Left colon (tissue), 2 donors: ENCODE measurements around the gene SETDB2. TPM values are rescaled to one million over a fixed set of nuclear protein-coding genes. Genes with fewer than 3 reads are reported as not detected.

ENCODE experiments used
- ATAC-seq: fragments of 200-7000 bp; cut with Tn5 transposase; one replicate; pipeline ENCODE4 v1.9.1; 2020; ENCODE audit warnings: mild to moderate bottlenecking, moderate library complexity
- DNase-seq, 2 donors: peaks; one replicate each; pipeline ENCODE4 v3.0.0-alpha.2; 2020
- intact Hi-C, 2 donors: fragments of 100-400 bp; cut with DNase I in 1 of 2; cut with micrococcal nuclease in 1 of 2; formaldehyde crosslinking; loops; one replicate each; pipeline versions ENCODE4 v1.11.2 to v1.14.0; 2022; cut with DNase I, micrococcal nuclease
- total RNA-seq, 2 donors: library from RNA; stranded (reverse); fragmentation: NEBNext Ultra II Directional; extraction: Animal tissue kit (Norgen Biotek cat#: 25700); gene quantifications; one replicate each; pipeline ENCODE4 v1.2.1, GENCODE V29; 2021
- donor health status: DM: no; HTN: no; CAD: no.
- donor health status: DM: yes; HTN: yes; CAD: no.

The SETDB2 gene
- total RNA-seq, 2 donors from 2014 or later = 9.3 to 10.6 TPM

DNA sequence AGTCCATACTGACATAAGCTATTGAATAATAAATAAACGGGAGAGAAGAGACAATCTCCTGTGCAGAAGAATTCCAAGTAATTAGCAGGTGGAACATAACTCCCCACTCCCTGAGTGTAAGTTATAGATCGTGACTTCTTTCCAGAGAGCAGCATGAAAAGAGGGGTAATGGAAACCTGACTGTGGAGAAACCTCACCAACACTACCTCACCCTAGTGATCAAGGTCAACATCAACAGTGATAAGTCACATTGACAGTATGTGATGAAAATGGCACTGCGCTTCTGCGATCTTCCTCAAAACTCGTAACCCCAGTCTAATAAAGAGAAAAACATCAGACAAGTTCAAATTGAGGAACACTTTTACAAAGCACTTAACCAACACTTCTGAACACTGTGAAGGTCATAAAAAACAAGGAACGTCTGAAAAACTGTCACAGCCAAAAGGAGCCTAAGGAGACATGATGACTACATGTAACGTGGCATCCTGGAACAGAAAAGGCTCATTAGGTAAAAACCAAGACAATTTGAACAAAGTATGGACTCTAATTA is 20.0 kb upstream of the SETDB2 start:
- intact Hi-C loops = no loop called here
- no peak for DNase-seq
- ATAC-seq = no peak

DNA sequence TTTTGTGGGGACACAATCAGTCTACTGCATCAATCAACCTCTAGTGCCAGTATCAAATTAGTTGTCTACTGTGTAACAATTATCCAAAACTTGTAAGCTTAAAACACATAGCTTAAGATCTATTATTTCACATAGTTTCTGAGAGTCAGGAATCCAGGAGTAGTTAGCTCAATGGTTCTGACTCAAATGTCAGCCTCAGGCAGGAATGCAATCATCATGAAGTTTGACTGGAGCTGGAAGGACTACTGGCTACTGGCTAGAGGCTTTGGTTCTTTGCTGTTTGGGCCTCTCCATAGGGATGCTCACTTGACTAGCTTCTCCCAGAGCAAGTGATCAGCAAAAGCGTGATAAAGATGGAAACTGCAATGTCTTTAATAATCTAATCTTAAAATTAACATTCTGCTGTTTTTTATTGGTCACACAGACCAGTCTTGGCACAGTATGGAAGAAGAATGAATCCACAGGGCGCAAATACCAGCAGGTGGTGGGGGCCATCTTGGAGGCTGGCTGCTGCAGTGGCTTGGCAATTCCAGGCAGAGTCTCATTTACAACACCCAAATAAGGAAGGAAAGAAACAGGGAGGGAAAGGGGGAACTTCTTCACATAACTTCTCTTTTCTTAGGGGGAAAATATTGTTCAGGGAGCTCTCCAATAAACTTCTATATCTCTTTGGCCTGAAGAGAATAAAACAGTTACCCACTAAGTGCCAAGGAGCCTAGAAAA is 15.9 kb upstream of the SETDB2 start:
- intact Hi-C loops = no loop called here
- ATAC-seq (no peak), DNase-seq (no peak)

DNA sequence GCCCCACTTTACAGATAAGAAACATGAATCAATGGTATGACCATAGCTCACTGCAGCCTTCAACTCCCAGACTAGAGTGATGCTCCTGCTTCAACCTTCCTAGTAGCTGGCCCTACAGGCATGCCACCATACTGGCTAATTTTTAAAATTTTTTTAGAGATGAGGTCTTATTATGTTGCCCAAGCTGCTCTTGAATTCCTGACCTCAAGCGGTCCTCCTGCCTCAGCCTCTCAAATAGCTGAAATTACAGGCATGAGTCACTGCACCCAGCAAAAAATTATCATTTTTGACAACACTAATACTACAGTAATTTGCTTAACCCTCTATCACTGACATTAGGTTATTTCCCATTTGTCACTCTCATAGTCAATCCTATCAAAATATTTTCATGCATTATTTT is 15.0 kb upstream of the SETDB2 start:
- intact Hi-C loops = no loop called here
- ATAC-seq (no peak), DNase-seq (no peak)

DNA sequence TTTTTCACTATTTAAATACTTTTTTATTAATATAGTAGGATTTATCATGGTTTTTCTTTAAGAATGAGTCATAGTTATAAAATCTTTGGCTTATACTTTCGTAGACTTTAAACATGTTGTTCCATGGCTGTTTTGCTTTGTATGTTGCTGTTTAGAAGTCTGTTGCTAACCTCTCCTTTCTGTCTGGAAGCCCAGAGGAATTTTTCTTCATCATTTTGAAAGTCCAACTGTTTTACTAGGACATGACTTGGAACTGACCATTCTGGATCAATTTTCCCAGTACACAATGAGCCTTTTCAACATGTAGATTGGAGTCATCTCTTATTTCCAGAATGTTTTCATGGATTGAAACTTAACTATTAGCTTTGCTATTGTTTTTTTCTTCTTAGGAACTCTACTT is 8.1 kb upstream of the SETDB2 start:
- no peak for DNase-seq
- intact Hi-C loops = loop anchor here in 1 of 2 donors (2.0 kb wide), 1 partner anchor 135 kb away; no protein-coding TSS in a partner anchor
- no peak for ATAC-seq

DNA sequence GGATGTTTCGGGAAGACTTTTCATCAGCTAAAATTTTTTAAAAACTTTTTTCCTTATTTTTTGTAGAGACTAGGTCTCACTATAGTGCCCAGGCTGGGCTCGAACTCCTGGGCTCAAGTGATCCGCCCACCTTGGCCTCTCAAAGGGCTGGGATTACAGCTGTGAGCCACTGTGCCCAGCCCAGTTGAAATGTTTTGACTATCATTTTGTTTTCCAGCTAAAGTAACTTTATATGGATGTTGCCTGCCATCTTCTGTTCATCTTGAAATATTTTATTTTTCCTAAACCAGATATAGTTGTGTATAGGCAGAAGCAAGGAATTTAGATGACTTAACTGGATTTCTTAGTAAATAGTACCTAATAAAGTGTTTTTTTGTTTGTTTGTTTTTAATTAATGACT is 7.2 kb upstream of the SETDB2 start:
- intact Hi-C loops = loop anchor here in 1 of 2 donors (2.0 kb wide), 1 partner anchor 136 kb away; no protein-coding TSS in a partner anchor
- DNase-seq (no peak), ATAC-seq (peak; percentile 59)

DNA sequence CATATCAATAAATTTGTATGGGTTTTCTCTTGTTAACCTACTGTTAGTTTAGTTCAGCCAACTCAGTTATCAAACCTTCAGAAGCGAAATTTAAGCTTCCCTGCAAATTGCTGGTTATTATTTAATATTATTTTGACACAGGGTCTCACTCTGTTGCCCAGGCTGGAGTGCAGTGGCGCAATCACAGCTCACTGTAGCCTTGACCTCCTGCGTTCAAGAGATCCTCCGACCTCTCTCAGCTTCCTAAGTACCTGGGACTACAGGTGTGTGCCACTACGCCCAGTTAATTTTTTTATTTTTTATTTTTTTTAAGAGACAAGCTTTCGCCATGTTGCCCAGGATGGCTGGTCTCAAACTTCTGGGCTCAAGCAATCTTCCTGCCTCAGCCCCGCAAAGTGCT is 6.4 kb upstream of the SETDB2 start:
- intact Hi-C loops = loop anchor here in 1 of 2 donors (2.0 kb wide), 1 partner anchor 137 kb away; no protein-coding TSS in a partner anchor
- ATAC-seq (no peak), DNase-seq (no peak)

DNA sequence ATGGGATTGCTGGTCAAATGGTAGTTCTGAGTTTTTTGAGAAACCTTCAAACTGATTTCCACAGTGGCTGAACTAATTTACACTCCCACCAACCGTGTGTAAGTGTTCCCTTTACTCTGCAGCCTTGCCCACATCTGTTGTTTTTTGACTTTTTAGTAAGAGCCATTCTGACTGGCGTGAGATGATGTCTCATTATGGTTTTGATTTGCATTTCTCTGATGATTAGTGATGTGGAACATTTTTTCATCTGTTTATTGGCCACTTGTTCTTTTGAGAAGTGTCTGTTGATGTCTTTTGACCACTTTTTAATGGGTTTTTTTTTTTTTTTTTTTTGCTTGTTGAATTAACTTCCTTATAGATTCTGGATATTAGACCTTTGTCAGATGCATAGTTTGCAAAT is 4.5 kb upstream of the SETDB2 start:
- ATAC-seq (no peak), DNase-seq (no peak)
- intact Hi-C loops = no loop called here

DNA sequence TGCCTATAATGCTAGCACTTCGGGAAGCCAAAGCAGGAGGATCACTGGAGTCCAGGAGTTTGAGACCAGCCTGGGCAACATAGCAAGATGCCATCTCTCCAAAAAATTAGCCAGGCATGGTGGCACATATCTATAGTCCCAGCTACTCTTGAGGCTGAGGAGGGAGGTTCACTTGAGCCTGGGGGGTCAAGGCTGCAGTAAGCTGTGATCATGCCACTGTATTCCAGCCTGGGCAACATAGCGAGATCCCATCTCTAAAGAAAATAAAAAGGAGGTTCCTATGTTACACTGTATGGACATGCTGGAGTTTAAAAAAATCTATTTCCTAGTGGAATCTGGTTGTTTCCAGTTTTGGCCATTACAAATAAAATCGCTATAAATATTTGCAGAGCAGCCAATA is 2.8 kb upstream of the SETDB2 start:
- intact Hi-C loops = no loop called here
- ATAC-seq (no peak), DNase-seq (no peak)

DNA sequence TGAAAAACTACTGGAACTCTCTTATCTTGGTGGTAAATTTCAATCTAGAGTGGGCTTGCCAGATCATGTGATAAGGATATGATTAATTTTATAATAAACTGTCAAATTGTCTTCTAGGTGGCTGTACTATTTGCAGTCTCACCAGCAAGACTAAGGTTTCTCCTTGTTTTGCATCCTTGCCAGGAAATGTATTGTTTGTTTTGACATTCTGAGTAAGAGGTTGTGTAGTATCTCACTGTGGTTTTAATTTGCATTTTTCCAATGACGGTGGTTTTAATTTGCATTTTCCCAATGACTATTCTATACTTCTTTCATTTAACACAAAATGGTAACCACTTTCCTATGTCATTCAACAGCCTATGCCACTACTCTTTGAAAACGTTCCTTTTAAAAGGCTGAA is 2.2 kb upstream of the SETDB2 start:
- no peak for ATAC-seq
- DNase-seq = no peak
- intact Hi-C loops = no loop called here

DNA sequence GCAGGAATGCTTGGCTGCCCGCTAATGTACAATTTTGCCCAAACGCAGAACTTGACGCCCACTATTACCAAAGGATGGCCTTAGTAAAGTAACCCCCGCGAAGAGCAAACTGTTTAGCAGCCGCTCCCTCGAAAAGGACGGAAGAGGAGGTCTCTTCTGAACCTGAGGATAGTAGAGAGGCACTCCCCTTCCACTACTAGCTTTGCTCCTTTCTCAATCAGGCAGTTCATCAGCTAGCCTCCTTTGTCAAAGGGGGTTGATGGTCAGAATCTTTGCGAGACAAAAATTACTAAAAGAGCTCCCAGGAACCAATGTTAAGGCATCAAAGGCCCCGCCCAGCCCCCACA is 744 bp upstream of the SETDB2 start:
- no peak for DNase-seq
- intact Hi-C loops = no loop called here
- ATAC-seq = no peak

DNA sequence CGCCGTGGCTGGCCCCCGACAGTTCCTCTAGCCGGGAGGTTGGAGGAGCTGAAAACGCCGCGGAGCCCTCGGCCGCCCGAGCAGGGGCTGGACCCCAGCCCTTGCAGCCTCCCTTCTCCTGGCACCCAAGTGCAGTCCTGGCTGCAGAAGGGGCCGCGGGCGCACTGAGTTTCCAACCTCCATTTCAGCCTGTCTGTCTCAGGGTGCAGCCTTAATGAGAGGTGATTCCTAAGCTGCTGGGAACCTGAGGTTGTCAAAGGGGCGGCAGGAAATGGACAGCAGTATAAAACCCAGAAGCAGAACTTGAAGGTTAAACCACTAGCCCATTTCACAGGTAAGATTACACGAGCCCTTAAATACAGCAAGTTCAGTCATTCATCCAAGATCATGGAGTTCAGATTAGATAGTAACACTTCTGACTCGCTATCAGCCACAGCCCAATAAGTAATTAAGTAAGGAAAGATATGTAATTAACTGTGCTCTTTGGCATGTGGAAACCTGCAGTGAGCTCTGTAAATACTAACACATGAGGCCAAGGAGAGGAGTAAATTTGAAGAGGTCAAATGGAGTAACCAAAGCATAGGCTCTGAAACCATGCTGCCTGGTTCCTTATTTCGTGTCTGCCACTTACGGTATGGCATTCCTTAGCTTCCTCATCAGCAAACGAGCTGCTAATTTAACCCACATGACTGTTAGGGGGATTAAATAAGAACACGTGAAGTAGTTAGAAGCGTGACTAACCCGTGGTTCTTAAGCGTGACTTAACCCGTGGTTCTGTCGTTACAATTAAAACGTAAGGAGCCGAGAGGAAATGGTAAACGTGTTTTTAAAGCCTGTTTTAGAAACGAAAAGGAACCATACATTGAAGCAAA is 686 bp downstream of the SETDB2 start:
- ATAC-seq (peak; percentile 25), DNase-seq (peak; percentile 14 to 31)
- intact Hi-C loops = no loop called here

DNA sequence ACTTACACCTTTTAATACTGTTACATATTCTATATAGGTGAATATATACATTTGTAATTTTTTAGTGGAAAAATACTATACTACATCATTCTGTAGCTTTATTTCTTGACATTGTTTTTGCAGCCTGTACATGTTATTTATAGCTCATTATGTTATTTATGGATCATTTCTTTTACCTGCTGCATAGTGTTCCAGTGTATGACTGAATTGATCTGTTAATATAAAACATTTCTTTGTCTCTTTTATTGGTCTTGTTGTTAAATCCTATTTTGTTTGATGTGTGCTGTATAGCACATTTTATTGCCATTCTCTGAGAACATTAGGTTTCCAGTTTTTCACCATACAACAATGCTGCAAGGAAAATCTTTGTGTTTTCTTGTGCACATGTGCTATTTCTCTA is 2.4 kb downstream of the SETDB2 start:
- intact Hi-C loops = no loop called here
- DNase-seq = no peak
- no peak for ATAC-seq

DNA sequence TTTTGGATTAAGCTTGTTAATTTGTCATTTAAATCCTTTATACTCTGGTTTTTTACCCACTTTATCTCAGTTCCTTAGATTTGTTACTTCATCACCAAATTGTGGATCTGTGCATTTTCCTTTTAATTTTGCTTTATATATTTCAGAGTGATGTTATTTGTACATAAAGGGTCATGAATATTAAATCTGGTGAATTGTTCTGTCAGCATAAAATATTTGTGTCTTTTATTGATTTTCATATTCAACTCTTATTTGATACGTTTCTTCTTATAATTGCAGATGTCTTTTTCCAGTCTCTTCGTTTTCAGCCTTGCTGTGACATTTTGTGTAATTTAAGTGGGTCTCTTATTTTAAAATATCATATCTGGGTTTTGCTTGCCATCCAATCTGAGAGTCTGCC is 4.7 kb downstream of the SETDB2 start:
- no peak for DNase-seq
- intact Hi-C loops = no loop called here
- ATAC-seq = no peak

DNA sequence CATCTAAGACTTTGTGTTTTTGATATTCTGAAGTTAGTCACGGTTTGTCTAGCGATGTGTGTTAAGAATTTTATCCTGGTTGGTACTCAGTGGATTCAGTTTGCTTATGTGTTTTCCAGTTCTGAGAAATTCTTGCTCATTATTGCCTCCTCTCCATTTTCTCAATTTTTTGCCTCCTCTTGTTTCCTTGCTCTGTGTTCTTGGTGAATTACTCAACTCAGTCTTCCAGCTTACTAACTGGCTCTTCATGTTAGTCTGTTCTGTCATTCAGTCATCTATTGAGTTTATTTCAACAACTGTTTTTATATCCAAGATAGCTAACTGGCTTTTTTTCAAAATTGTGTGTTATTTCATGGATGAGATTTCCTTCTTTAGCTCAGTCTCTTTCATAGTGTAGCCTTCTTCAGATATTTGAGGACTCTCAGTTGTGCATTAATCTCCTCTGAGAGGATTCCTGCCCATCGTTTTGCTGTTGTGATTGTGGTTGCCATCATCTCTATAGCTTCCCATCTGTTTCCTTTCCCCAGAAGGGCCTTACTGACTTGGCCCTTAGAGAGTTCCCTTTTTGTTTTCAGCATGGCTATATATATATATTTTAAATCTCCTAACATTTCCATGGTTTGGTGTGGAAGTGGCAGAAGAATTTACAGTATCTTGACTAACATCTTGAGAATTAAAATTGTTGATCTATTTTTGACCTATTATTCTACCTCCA is 6.2 kb downstream of the SETDB2 start:
- ATAC-seq (no peak), DNase-seq (no peak)
- intact Hi-C loops = no loop called here

DNA sequence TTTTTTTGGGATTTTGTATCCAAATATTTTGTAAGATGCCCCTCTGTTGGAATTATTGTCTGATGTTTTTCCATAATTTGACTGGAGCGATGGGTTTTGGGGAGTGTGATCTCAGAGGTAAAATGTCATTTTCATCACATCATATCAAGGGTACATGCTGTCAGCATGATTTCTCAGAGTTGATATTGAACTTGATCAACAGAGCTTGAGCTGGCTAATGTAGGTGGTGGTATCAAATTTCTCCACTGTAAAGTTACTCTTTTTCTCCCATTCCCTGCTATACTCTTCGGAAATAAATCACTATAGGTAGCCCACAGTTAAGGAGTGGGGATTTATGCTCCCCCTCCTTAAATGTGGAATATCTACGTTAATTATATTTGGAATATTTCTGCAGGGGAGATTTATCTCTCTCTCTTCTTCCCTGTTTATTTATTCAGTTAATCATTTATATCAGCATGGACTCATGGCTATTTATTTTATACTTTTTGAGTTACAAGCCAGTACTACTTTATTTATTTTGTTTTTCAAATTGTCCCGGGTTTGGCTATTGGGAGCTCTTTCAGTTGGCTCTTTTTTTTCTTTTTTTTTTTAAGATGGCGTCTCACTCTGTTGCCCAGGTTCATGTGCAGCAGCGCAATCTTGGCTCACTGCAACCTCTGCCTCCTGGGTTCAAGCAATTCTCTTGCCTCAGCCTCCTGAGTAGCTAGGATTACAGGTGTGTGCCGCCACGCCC is 8.8 kb downstream of the SETDB2 start:
- ATAC-seq (no peak), DNase-seq (no peak)
- intact Hi-C loops = no loop called here

DNA sequence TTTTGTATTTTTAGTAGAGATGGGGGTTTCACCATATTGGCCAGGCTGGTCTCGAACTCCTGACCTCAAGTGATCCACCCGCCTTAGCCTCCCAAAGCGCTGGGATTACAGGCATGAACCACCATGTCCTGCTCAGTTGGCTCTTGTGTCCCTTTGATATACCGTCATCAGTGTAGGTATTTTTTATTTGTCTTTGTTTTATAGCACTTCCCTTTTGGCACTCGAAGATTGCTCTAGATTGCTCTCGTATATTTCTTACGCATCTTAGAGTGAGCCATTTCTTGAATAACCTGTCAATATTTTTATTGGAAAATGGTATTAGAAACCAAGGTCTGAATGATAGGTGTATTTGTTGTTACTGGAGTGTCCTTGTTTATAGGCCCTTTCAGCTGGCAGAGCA is 9.4 kb downstream of the SETDB2 start:
- DNase-seq (no peak), ATAC-seq (peak; percentile 55)
- intact Hi-C loops = no loop called here

DNA sequence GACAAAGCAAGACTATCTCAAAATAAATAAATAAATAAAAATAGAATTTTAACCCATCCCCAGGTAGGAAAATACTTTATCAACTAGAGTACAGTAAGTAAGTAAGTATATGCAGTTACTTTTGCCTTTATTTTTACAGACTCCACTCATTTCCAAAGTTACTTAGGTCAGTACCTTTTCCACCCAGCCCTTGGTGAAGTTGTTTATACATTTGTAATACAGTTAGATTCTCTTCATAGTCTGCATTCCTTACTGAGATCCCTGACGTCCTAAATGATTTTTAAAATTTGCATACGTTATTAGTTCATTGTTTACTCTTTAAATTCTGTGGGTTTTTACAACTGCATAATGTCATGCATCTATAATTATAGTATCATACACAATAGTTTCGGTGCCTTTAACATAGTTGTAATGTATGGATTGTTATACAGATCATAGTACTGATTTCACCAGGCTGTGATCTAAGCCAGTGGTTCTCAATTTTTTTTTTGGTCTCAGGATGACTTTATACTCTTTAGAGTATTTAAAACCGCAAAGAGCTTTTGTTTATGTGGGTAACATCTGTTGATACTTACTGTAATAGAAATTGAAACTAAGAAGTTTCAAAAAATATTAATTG is 10.4 kb downstream of the SETDB2 start:
- intact Hi-C loops = no loop called here
- ATAC-seq = no peak

DNA sequence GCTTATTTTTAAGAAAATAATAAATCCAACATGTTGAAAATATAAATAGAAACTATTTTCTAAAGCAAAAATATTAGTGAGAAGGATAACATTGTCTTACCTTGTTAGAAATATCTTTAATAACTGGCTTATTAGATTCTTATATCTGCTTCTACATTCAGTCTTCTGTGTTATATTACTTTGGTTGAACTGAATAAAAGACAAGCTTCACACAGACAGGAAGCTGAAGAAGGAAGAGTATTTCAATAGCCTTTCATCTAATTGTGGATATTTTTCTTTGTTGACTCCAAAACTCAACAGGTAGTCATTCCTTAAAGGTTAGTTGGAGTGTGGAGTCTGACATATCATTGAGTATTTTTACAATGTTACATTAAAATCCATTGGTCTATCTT is 10.9 kb downstream of the SETDB2 start:
- ATAC-seq = no peak
- no peak for DNase-seq
- intact Hi-C loops = no loop called here

More for the DNA sequence above, 10.4 kb downstream of the SETDB2 start:
- DNase-seq = no peak
